Kasumi-1 (cell line): ENCODE data around the gene RBMS1.

Experiments used
- DNase-seq, 2 experiments: peaks; one replicate each; lab custom pipeline; 2025; lab: John Stamatoyannopoulos, UW

The RBMS1 gene

GRCh38 chr2:160409480-160409879, 84.1 kb downstream of the RBMS1 start:
- no peak for DNase-seq

GRCh38 chr2:160408959-160409291, 84.7 kb downstream of the RBMS1 start:
- no peak for DNase-seq

- no peak for DNase-seq
These were observed 85.2 kb downstream of the RBMS1 start for GRCh38 chr2:160408173-160408958.

- peak; percentile 36 to 57 for DNase-seq
These were observed 86.0 kb downstream of the RBMS1 start for GRCh38 chr2:160407393-160408172.

- peak; percentile 95 to 97 for DNase-seq
These were observed 86.8 kb downstream of the RBMS1 start for GRCh38 chr2:160406591-160407392.

GRCh38 chr2:160405077-160405867, 88.3 kb downstream of the RBMS1 start:
- DNase-seq: no peak

GRCh38 chr2:160402997-160403979, 90.3 kb downstream of the RBMS1 start:
- DNase-seq: no peak

- DNase-seq: peak; percentile 15 to 24
These were observed 91.1 kb downstream of the RBMS1 start for GRCh38 chr2:160402501-160402900.

- DNase-seq: no peak
These were observed 91.7 kb downstream of the RBMS1 start for GRCh38 chr2:160401895-160402294.

GRCh38 chr2:160399880-160400279, 93.7 kb downstream of the RBMS1 start:
- DNase-seq: peak; percentile 39 to 55

GRCh38 chr2:160397530-160397865, 96.1 kb downstream of the RBMS1 start:
- DNase-seq: no peak

GRCh38 chr2:160394153-160394552, 99.5 kb downstream of the RBMS1 start:
- DNase-seq: peak; percentile 66 to 81

- peak in 1 of 2 experiments; percentile 23 for DNase-seq
These were observed 101.4 kb downstream of the RBMS1 start for GRCh38 chr2:160392201-160392600.

GRCh38 chr2:160390544-160391455, 102.8 kb downstream of the RBMS1 start:
- peak; percentile 45 to 54 for DNase-seq

- DNase-seq: peak; percentile 16 to 21
These were observed 103.7 kb downstream of the RBMS1 start for GRCh38 chr2:160389875-160390274.

- peak; percentile 97 for DNase-seq
These were observed 104.9 kb downstream of the RBMS1 start for GRCh38 chr2:160388464-160389263.

- DNase-seq: no peak
These were observed 105.9 kb downstream of the RBMS1 start for GRCh38 chr2:160387558-160388262.

- DNase-seq: no peak
These were observed 108.8 kb downstream of the RBMS1 start for GRCh38 chr2:160384791-160385190.
